ENCODE results near the gene TIMP4.

The TIMP4 gene

DNA sequence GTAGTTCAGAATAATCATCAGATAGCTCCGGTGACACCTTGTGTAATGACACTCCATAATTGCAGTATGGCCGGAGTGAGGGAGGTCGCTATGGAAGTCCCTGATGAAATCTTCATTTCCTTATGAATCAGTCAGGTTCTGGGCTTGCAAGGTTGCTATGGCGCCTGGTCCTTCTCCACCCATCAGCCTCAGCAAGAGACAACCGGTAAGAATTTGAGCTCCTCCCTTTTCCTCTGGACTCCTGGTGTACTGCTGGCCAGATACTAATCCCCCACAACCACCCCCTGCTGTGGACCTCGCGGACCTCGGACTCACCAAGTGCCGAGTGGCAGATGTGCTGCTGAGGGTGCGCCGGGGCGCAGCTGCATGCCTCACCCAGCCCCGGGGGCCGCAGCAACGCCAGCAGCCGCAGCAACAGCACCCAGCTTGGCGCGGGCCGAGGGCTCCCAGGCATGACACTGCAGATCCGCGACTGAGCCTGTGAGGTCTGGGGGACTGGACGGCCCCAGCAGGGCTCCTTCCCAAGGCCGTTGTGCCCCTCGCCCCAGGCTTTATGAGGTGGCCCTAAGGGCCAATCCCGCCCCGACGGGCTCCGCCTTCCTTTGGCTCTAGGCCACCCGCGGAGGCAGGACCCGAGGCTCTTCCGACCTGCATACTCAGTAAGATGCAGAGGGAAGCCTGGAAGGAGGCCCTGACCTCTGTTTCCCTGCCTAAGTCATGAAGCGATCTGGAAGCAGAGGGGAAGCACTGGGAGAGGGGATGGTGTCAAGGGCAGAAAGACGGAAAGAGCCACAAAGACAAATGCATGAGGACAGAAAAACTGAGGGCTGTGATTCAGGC lies at the start of gene TIMP4:
Gene TIMP4, minus strand, starts transcription at position 526 of the 840 bp plus-strand sequence. Its CDS starts 72 bp downstream, at position 454.
- no peak for DNase-seq (ENCODE audit: low read depth)

DNA sequence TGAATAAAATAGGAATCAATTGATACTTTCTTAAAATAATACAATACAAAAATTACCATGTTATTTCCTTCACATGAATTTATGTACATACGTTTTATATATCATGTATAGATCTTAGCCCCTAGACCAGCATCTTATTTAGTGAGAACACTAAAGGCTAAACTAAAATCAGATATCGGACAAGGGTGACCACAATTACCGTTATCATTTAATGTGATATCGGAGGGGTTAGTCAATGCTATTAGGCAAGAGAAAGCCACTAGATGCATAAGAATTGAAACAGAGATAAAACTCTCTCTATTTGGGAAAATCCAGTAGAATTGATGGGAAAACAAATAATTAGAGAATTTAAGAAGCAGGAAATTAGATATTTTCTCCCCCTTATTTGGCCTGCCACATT lies 46.5 kb upstream of the TIMP4 start:
- DNase-seq (ENCODE audit: low read depth), result no peak

DNA sequence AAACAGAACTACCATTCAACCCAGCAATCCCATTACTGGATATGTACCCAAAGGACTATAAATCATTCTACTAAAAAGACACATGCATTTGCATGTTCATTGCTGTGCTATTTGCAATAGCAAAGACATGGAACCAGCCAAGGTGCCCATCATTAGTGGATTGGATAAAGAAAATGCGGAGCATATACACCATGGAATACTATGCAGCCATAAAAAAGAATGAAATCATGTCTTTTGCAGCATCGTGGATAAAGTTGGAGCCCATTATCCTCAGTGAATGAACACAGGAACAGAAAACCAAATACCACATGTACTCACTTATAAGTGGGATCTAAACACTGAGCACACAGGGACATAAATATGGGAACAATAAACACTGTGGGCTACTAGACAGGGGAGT lies 43.1 kb upstream of the TIMP4 start:
- DNase-seq (ENCODE audit: low read depth), result no peak

DNA sequence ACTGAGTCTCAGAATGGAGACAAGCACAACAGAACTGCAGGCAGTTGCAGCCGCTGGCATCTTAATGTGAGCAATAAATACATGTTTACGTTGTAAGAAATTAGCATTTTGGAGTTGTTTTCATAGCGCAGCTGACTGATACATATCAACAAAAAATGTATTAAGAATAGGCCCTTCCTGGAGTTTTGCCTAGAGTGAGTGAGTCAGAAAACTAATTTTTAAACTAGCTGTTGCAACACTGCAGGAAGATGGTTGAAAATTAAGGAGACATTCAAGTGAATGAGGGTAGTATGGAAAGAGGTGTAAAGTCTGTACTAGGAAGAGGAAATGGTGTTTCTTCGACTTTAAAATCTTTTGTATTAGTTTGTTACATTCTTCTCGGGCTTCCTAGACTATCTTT lies 39.6 kb upstream of the TIMP4 start:
- no peak for DNase-seq (ENCODE audit: low read depth)

DNA sequence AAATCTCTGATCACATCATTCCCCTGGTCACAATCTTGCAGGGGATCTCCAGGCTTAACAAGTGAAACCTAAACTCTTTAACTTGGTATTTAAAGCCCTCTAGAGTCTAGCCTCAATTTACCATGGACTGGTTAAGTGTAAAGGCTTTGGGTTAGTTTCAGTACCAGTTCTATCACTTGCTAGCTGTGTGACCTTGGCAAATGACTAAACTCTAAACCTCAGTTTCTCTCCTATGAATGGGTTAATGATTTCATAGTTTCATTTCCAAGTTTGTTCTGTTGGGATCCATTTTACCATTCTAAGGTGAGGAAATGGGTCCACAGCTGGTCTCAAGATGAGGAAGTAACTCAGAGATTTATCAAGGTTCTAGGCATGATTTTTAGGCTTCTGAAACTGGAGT lies 38.8 kb upstream of the TIMP4 start:
- no peak for DNase-seq (ENCODE audit: low read depth)

DNA sequence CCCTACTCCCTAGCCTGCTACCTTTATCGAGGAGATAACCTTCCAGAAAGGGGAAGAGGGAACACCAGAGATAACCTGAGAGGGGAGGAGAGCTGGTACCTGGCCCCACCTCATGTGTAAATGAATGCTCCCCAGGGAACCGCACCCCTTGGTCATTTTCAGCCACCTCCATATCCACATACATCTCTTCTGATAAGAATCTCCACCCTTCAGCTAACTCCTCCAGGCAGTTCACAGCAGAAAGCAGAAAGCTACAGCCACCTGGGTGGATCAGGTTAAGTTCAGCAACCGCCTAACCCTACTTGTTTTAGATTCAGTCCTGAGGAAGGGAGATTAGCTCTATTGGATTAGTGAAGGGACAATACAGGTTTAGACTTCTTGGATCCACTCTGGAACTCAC lies 38.0 kb upstream of the TIMP4 start:
- DNase-seq (ENCODE audit: low read depth), result no peak

DNA sequence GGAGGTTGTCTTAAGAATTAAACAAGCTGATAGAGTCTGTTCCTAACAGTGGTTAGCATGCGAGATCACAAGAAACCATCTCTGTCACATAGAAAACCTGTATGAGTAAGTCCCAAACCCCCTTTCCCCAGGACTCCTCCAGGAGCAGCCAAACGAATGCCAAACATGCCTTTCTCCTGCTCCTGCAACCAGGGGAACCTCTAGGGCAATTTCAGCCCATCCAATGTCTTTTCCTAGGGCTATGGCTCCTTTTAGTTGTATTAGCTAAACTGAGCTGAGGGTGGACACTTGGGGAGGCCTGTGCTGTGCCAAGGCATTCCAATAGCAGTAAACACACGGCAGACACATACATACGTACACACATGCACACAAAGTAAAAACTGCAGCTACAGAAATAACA lies 36.5 kb upstream of the TIMP4 start:
- DNase-seq (ENCODE audit: low read depth), result no peak

DNA sequence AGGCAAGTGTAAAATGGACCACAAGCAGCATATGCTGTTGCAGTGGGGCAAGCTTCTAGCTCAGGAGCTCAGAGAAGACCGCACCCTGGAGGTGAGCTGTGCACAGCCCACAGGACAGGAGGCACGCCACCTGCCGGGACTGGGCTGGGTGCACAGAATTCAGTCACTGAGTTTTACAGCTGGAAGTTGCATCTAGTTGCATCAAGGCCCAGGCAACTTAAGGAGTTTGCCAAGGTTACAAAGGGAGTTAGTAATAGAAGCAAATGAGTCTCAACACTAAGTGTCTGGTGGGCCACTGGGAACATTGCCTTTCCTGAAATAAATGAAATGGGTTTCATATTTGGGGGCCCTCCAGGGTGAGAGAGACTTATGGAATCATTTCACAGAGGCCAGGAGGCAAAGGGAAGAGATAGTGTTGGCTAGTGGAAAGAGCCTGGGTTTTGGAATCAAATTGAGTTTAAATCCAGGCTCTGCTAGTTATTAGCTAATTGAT lies 36.0 kb upstream of the TIMP4 start:
- no peak for DNase-seq (ENCODE audit: low read depth)

DNA sequence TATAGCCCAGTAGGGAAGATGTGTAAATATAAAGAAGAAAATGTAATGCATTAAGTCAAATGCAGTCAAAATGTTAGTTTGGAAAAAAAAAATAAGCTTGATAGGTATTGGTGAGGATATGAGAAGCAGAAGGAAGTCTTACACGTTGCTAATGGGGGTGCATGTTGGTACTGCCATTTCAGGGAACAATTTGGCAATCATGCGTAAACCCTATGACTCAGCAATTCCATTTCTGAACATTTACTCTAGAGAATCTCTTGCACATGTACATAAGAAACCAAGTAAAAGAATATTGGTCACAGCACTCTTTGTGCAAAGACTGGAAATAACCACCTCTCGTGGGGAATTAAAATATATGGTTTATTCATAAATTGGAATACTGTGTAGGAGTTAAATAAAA lies 35.5 kb upstream of the TIMP4 start:
- DNase-seq (ENCODE audit: low read depth), result peak; percentile 85

DNA sequence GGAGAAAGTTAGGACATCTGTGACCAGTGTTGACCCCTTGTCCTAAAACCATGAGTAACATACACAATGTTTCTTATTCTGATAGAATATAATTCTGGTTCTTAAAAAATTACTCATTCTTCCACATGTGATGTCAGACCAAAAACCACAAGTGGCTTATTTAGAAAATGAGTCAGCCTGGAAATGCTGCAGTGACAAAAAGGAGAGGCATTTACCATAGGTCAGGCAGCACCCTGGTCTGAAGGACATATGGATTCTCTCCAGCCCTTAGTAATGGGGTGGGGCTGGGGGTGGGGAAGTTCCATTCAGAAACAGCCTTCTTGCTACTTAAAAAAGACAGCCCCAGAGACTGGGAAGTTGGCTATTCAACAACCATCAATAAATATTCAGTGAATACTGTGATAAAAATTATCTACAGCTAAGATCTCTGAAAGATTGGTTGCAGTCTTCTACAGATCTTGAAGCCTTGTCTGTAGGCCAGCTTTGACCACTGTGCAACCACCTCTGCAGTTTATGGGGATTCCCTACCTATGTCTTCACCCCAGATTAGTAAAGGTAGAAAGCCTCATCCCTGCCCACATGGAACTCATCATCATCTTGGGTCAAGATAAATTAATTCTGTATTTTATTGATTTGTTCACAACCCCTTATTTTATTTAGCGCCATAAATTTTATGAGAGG lies 34.9 kb upstream of the TIMP4 start:
- DNase-seq (ENCODE audit: low read depth), result peak; percentile 99

DNA sequence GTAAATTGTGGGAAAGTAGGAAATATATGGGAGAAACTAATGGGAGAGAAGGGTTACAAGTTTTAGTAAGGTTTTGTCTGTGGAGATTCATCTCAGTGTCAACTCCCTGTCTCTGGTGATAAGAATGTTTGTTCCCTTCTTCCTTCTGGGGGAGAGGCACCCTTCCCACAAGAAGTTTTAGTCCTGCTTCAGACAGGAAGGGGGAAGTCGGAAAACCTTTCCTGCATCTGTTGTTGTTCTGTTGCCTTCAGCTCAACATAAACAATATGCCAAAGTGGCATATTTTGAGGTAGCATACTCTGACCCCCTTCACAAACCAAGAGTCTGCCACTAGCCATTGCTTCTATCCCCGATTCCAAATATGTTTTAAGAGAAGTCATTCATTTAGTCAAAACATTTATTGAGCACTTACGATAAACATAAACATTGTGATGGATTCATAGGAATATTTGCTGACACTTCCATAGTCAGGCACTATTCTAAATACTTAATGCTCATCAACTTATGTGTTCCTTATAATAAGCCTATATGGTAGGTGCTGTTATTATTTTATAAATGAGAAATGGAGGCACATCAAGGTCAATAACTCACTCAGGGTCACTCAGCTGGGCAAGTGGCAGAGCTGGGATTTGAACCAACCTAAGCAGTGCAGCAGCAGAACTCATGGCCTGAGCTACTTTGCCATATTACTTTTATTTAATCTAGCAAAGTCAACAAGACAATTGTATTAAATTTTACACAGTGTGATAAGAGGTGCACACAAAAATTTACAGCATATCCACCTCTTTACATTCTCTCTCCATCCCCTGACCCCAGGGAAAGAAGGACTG lies 34.2 kb upstream of the TIMP4 start:
- no peak for DNase-seq (ENCODE audit: low read depth)

DNA sequence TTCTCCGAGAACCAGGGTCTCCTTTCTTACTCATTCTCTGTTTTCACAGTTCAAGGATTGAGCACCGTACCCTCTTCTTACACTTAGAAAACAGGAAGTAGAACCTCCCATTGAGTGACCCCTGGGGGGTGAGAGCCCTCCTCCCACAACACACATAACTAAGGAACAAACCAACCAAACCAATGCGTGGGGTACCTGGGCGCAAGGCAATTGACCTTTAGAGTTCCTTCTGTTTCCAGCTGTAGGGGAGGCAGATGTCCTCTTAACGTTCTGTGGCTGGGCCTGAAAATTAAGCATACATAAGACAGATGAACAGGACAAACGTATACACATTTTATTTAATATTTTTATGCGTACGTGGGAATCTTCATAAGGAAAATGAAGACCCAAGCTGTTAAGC lies 33.5 kb upstream of the TIMP4 start:
- no peak for DNase-seq (ENCODE audit: low read depth)

DNA sequence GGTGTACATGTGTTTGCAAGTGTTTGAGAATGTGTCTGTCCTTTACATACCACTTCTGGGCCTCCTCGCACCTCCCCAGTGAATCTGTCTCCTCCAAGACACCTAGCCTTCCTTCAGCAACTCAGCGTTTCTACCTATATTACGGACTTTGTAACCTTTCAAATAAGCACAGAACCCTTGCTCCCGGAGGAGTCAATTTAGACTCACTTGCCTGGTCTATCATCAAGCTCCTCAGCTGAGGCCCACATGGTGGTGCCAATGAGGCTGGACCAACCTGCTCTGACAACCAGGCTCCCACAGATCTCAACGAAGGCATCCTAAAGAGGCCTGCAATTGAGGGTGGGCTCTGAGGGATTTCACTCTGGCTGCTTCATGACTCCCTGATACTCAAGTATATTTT lies 32.8 kb upstream of the TIMP4 start:
- DNase-seq (ENCODE audit: low read depth), result no peak

DNA sequence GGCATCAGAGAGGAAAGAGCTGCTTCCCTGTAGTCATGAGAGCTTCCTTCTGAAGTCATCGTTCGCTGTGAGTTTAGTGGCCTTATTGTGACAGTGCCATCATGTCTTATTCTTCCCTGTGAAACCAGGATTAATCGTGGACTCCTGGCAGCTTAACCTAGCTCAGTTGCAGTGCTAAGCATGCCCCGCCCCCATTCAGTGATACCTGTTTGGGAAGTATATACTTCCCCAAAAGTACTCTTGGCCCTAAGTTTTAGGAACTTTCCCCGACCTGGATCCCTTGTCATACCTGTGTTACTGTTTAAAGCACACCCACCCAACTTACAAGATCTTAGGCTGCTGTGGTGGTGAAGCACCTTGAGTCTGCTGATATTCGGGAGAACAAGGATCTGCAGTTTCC lies 32.1 kb upstream of the TIMP4 start:
- no peak for DNase-seq (ENCODE audit: low read depth)

DNA sequence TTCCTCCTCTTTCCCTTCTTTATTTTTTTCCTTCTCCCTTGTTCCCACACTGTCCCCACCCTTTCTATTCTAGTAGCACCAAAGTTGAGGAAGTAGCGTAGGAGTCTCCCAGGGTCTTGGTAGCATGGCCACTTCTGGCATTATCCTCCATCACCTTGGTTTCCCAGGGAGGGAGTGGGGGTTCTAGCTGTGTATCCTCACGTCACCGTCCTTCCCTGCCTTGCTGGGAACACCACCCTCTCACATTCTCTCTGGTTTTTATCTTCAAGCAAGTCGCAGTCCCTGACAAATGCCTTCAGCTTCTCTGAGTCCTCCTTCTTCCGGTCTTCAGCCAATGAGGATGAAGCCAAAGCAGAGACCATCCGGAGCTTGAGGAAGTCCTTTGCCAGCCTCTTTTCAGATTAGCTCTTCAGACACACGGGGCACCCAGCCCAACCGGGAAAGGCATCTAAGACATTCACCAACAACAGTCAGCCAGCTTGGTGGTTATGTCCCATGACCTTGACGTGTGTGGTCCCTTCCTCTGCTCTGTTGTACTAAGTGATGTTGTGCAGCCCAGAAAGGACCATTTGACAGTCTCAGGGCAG lies 31.6 kb upstream of the TIMP4 start:
- DNase-seq (ENCODE audit: low read depth), result no peak

DNA sequence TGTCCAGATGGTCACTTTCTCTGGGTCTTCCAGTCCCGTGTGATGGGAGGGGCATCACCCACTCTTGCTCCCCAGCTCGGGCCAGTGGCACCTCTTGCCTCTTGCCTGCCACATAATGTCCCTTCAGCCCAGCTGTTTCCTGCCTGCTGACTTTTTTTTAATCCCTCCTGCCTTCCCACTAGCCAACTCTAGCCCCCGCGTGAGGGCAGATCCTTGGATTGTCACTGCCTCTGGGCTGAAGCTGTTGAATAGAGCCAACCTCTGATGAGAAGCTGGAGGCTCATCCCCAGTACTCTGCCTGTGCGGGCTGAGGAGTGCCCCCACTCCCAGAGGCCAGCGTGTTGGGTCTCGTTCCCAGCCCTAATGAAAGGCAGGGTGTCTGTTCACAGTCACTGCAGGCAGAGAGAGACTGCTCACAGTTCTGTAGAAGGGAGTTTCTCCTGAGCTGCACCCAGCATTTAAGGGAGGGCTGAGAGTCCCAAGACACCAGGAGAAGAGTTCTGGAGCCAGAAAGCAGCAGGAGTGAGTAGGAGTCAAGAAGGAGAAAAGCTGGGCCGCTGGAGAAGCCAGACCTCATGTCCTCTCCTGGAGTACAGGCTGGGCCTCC lies 30.1 kb upstream of the TIMP4 start:
- DNase-seq (ENCODE audit: low read depth), result no peak

DNA sequence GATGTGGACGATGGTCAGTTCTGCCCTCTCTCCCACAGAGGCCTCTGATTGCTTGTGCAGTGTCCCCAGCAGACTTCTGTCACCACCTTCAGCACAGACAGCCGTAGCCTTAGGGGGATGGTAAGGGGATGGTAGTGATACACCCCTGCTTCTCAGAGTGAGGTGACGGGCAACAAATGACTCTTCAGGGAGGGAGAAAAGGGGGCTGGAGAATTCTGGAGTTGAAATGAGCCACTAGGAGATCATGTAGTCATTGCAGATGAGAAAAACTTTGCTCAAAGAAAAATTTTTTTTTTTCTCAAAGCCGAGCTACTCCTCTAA lies 29.6 kb upstream of the TIMP4 start:
- DNase-seq (ENCODE audit: low read depth), result no peak

DNA sequence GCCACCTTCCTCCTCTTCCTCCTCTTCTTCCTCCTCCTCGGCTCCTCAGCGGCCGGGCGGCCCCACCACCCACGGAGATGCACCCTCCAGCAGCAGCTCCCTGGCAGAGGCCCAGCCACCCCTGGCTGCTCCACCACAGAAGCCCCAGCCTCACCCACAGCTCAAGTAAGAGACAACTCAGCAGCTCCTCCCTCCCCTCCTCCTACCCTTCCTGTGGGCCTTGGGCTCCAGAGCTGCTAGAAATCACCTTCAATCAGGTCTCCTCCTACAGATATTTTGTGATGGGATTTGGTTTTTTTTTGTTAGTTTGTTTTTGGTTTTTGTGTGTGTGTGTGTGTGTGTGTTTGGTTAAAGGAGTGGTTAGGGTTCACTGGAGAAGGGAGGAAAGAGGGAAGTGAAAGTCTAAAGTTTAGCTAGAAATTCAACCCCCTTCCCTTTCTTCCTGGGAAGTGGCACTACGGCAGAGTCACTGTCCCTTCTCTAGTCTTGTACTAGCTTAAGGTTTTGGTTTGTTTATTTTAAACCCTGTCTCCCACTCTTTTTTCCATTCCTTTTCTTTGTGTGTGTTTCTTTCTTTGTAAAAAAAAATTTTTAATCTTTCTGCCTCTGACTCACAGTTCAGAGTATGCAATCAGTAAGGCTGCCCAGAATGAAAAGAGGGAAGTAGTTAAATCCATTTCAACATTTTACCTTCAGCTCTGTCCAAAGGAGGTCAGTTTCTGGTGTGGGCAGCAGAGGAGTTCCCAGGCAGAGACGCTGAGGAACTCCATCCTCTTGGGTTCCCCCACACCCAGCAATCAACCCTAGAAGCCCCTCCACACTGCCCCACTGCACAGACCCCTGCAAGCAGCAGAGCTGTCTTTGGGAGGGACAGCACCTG lies 29.0 kb upstream of the TIMP4 start:
- no peak for DNase-seq (ENCODE audit: low read depth)

DNA sequence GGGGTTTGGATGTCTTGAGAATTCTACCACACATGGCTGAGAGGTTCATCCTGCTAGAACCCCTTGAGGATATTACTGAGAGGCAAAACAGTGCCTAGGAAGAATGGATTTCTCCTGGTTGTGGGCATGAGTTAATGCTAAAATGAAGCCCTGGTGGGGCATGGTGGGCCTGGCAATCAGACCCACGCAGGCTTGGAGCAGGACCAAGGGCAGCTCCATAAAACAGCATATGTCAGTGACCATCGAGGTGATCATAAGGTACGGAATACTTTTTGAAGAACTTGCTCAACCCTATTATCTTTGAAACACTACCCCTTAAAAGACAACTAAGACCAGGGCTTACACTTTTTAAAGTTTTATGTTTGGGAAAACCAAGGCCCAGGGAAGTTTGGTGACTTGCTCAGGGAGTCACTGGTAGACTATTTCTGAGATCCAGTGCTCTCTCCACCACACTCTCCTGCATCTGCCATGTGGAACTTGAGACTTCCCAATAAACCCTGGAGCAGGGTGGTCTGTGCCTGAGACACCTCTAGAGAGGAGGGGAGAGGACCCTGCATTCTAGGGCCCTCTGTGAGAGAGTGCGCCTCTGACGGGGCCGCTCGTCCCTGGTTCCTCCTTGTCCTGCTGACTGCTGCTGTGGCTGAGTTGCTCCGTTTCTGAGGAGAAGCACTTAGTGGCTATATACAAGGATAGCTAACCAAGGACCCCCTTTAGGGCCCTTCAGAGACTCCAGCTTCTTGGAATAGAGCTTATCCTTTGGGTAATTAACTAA lies 28.0 kb upstream of the TIMP4 start:
- DNase-seq (ENCODE audit: low read depth), result no peak

DNA sequence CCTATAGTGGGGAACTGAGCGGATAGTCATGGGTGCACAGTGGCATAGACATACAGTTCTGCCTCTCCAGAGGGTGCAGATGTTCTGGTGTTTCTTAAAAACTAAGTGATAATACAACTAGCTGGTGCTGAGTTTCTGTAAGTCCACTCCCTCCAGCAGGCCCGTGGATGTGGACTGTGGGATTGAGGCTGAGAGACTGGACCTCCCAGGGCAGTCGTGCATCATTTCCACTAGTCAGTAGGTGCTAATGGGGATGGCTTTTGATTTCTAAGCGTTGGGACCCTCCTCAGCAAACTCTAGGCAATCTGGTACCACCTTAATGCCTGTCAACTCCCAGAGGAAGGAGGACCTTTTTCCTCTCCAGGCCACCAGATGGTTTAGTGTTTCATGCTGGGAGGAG lies 27.3 kb upstream of the TIMP4 start:
- DNase-seq (ENCODE audit: low read depth), result no peak

Data from non-pigmented ciliary epithelial cell (primary cell).